Activated CD8-positive, alpha-beta memory T cell treated with anti-CD3 and anti-CD28 coated beads, Interleukin-2, amount 10 ng/mL, durations not matched to agents 7 days and 5 days (primary cell): ENCODE measurements around the gene ROGDI. TPM values are rescaled to one million over a fixed set of nuclear protein-coding genes. Genes with fewer than 3 reads are reported as not detected.

ENCODE experiments used
- ATAC-seq: fragments of 150-1000 bp; cut with Tn5 transposase; one replicate; pipeline ENCODE4 v1.10.0; 2021; ENCODE audit warnings: moderate library complexity
- CTCF ChIA-PET: fragments of 350-600 bp; sonication (Branson Sonifier 250); formaldehyde crosslinking; loops from one replicate; lab custom pipeline; 2021; ENCODE audit warnings: antibody characterized with exemption; lab: Charles Lee
- DNase-seq: peaks from one replicate; pipeline ENCODE4 v3.0.0-alpha.2; 2020
- H3K27ac Mint-ChIP-seq: one replicate; pipeline ENCODE4 v1.8.0; 2021; ENCODE audit warnings: mild to moderate bottlenecking, mixed read lengths
- H3K27me3 Mint-ChIP-seq: one replicate; pipeline ENCODE4 v1.8.0; 2021; ENCODE audit warnings: mixed read lengths
- H3K36me3 Mint-ChIP-seq: one replicate; pipeline ENCODE4 v1.8.0; 2021; ENCODE audit warnings: mild to moderate bottlenecking, mixed read lengths
- H3K4me1 Mint-ChIP-seq: one replicate; pipeline ENCODE4 v1.8.0; 2021; ENCODE audit warnings: mixed read lengths
- H3K4me3 Mint-ChIP-seq: one replicate; pipeline ENCODE4 v1.8.0; 2021; ENCODE audit warnings: mild to moderate bottlenecking, moderate library complexity, mixed read lengths
- H3K9me3 Mint-ChIP-seq: one replicate; pipeline ENCODE4 v1.8.0; 2022; ENCODE audit warnings: low read depth, mixed read lengths
- total RNA-seq, 2 experiments: library from RNA; stranded (reverse); gene quantifications; one replicate each; pipeline ENCODE4 v1.2.3, GENCODE V29; 2021

ROGDI gene
- total RNA-seq, 2 experiments from 2014 or later = 5.3 to 7.9 TPM

DNA sequence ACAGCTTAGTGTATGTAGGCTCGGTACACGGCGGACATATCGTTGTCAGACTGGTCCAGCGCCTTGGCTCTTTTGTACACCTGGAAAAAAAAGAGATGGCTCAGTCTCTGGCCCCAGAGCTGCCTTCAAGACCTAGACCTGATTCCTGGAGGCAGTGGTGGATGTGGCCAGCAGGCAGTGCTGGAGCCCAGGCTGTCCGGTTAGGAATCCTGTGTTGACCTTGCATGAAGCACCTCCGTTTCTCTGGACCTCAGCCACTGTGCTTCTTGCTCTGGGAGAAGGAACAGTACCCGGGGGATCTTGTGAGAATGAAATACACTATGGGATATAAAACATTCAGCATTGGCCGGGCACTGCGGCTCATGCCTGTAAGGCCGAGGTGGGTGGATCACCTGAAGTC is 2.8 kb upstream of the ROGDI start:
- CTCF ChIA-PET = no interaction called here
- no peak overlapping the region for H3K27ac Mint-ChIP-seq
- peaks cover 10% of the 10 kb centered on the region for H3K4me1 Mint-ChIP-seq
- ATAC-seq (no peak), DNase-seq (no peak)
- H3K9me3 Mint-ChIP-seq = no peaks in the 10 kb centered on the region
- H3K4me3 Mint-ChIP-seq = no peak overlapping the region
- peaks cover 12% of the 10 kb centered on the region for H3K36me3 Mint-ChIP-seq
- H3K27me3 Mint-ChIP-seq = no peaks in the 10 kb centered on the region

DNA sequence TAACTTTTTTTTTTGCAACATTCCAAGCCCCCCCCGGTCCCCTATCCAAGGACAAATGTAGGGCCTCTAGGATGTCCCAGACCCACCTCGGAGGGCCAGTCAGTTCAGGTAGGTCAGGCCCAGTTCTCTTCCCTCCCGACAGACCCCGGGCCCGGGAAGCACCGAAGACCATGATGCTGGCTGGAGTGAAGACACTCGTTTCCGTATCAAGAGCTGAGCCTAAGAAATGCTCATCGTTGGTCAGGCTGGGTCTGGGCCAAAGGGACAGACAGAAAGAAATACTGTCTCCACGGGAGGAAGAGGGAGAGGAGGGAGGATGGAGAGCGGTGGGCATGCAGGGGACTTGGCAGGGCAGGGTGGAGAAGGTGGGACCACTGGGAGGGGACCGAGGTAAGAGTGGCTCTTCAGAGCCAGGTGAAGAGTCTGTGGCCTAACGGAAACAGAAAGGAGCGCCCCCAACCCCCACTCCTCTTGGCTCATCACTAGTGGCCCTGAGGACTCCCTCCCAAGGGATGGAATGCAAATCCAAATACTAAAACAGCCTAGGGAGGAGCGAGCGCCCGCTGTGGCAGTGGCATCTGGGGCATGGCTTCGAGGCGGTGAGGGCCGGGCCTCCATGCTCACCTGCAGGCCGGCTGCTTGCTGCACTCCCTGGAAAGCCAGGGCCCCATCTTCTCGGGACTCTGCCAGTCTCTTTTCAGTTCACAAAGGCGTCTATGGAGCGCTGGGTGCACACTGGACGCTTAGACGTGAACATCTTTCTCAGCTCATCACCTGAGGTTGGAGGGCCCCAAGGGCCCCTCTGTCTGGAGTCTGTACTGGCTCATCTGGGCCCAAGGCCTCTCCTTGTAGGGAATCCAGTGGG is 1.7 kb upstream of the ROGDI start:
- no peaks in the 10 kb centered on the region for H3K9me3 Mint-ChIP-seq
- DNase-seq (no peak), ATAC-seq (no peak)
- H3K4me1 Mint-ChIP-seq = peaks cover 10% of the 10 kb centered on the region
- no peak overlapping the region for H3K4me3 Mint-ChIP-seq
- H3K27me3 Mint-ChIP-seq = no peaks in the 10 kb centered on the region
- peaks cover 12% of the 10 kb centered on the region for H3K36me3 Mint-ChIP-seq
- H3K27ac Mint-ChIP-seq = no peak overlapping the region
- CTCF ChIA-PET = interaction anchor here (1.4 kb wide), 1 partner anchor 8 kb away, joined by 6 read pairs; no protein-coding TSS in a partner anchor

DNA sequence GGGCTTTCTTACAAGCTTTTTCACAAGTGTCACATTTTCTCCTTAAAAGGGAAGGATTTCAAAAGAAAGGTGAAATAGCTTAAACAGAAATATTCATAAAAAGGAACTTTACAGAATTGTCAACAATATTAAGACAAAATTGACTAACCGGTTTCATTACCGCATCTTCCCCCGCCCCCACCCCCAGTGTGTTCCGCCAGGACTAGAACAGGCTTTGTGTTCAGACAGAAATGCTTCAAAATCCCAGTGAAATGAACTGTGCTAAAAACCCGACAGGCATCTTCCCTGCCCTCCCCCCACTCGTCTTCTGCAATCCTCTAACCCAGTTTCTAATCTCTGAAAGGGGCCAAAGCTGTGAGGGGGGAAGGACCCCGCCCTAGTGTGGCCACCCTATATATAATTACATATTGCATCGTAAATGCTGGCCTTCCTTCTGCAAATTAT is 990 bp upstream of the ROGDI start:
- H3K36me3 Mint-ChIP-seq = peaks cover 10% of the 10 kb centered on the region
- H3K27me3 Mint-ChIP-seq = no peaks in the 10 kb centered on the region
- no peaks in the 10 kb centered on the region for H3K9me3 Mint-ChIP-seq
- ATAC-seq = no peak
- H3K4me3 Mint-ChIP-seq = peak overlapping the region; percentile 77
- peaks cover 10% of the 10 kb centered on the region for H3K4me1 Mint-ChIP-seq
- CTCF ChIA-PET = interaction anchor here (1.0 to 2.7 kb wide), 3 partner anchors 9 to 35 kb away, joined by 3 to 12 read pairs (median 6); no protein-coding TSS in a partner anchor
- DNase-seq = no peak
- no peak overlapping the region for H3K27ac Mint-ChIP-seq

DNA sequence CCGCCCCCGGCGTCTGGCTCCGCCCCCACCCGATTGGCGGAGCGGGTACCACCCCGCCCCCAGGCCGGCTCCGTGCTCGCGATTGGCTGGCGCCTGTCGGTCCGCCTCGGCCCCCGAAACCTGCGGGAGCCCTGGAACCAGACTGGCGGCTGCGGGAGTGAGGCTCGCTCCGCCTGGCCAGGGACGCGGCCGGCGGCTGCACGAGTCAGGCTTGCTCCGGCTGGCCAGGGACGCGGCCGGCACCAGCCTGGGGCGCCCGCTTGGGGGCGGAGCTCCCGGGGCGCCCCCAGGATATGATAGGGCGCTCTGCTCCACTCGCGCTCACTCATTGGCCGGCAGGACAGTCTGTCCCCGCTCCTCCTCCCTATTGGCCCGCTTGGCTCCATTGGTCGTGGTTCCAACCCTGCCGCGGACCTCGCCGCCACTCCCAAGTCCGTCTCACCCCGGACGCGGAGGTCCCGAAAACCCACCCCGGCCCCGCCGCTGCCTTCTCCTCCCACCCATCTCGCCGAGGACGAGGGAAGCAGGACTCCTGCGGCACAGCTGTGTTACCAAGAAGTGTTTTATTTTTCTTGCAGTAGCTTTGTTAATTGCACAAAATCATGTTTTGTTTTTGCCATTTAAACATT is 340 bp upstream of the ROGDI start:
- DNase-seq = peak; percentile 92
- ATAC-seq = peak; percentile 94
- H3K4me3 Mint-ChIP-seq = peak overlapping the region; percentile 77
- peaks cover 10% of the 10 kb centered on the region for H3K36me3 Mint-ChIP-seq
- H3K27ac Mint-ChIP-seq = peak overlapping the region; percentile 72
- CTCF ChIA-PET = interaction anchor here (0.8 to 2.7 kb wide), 4 partner anchors 10 to 34 kb away, joined by 3 to 12 read pairs (median 4); no protein-coding TSS in a partner anchor
- no peaks in the 10 kb centered on the region for H3K27me3 Mint-ChIP-seq
- H3K9me3 Mint-ChIP-seq = no peaks in the 10 kb centered on the region
- peaks cover 10% of the 10 kb centered on the region for H3K4me1 Mint-ChIP-seq

DNA sequence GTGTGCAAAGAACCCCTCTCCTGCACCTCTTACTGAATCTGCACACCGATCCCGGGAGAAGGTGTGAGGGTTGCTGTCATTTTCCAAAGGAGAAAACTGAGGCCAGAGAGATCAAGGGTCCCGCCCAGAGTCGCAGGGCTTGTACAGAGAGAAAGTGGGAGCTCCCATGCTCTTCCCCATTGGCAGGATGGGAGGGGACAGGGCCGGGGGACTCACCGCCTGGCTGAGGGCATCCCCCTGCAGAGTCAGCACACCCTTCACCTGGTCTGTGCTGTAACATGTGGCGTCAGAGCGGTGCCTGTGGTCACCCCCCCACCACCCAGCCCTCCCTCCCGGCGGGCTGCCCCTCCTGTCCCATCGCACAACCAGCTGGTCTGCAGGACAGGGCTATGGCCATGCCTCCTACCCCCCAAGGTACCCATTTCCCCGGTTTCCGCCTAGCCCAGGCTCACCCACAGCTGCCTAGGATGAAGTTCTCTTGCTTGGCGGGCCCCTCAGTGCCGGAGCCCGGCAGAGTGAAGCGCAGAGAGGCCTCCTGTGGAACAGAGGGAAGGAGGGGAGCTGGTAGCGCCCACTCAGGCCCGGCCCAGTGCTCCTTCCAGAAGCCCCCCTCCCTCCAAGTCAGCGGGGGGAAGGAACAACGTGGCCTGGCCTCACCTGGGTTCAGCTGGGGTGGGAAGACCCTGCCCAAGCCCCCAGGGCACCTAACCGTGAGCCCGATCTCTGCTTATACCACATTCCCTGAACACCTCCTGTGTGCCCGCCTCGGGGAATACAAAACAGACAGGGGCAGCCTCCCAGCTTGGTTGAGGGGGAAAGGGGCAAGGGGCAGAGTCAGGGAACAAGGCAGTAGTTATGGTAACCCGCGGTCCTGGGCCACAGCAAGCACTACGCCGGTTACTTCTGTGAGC is 1.1 kb downstream of the ROGDI start:
- Mint-ChIP-seq H3K27ac (peak overlapping the region; percentile 57), H3K9me3 (no peaks in the 10 kb centered on the region), H3K4me1 (peaks cover 10% of the 10 kb centered on the region), H3K36me3 (peaks cover 2% of the 10 kb centered on the region), H3K4me3 (peak overlapping the region; percentile 77), H3K27me3 (no peaks in the 10 kb centered on the region)
- DNase-seq = no peak
- CTCF ChIA-PET = interaction anchor here (0.5 to 2.7 kb wide), 3 partner anchors 32 to 155 kb away, joined by 3 to 12 read pairs (median 3); no protein-coding TSS in a partner anchor
- ATAC-seq = no peak

DNA sequence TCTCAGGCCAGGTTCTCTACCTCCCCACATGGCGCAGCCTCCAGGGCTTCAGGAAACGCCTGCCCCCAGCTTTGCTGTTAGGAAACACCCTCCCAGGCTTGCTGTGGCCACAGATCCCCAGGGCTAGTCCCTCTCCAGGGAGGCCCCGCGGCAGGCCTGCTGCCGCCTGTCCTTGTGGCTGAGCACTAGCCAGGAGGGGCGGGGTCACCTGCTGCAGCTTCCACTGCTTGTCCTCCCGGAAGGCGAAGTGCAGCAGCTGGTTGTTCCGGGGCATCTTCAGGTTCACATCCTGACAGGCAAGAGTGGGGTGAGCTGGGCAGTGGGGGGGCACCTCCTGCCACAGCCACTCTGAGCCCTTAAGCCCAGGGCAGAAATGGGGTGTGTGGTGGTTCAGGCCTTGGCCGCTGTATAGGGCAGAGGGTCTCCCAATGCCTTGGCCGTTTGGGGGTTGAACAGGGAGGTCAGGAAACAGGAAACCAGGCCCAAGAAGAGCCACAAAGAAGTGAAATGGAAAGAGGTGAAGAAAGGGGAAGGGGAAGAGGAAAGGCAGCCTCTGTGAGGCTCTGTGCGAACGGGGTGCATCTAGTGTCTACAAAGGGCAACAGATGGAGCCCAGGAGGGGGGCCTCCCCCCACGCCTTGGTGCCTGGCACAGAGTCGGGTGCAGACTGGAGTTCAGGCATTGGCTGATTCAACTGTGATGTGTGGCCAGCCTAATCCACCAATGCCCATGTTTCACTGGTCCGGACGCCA is 2.0 kb downstream of the ROGDI start:
- Mint-ChIP-seq H3K9me3 (no peaks in the 10 kb centered on the region), H3K36me3 (peaks cover 2% of the 10 kb centered on the region), H3K27me3 (no peaks in the 10 kb centered on the region), H3K4me1 (peaks cover 10% of the 10 kb centered on the region), H3K4me3 (no peak overlapping the region), H3K27ac (no peak overlapping the region)
- CTCF ChIA-PET = interaction anchor here (0.5 to 2.7 kb wide), 2 partner anchors 32 to 33 kb away, joined by 3 to 12 read pairs; no protein-coding TSS in a partner anchor
- ATAC-seq (no peak), DNase-seq (no peak)

DNA sequence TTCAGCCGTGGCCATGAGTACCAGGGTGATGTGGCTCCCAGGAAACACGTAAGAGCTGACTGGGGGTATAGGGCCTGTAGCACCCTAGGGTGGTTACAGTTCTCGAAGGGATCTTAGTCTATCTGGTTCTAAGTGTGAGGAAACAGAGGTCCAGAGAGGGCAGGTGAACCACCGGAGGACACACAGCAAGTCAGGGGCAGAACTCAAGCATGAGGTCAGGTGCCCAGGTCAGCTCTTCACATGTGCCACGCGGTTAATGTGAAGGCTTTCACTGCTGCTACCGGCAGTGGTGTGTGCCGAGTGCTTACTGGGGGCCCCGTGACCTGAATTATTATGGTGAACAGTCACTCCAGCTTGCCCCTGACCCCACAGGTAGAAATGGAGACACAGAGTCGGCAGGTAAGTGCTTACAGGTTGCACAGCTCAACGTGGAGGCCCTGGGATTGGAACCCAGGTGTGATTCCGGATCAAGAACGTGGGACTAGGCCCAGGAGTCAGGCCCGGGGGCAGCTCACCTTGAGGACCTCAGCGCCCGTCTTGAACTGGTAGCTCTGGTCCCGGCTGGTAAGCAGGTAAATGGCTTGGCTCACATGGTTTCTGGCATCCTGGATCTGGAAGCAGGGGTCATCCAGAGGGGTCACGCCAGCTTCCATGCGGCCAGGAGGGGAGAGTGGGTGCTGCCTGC is 3.1 kb downstream of the ROGDI start:
- DNase-seq (no peak), ATAC-seq (no peak)
- no peaks in the 10 kb centered on the region for H3K9me3 Mint-ChIP-seq
- H3K4me1 Mint-ChIP-seq = peaks cover 10% of the 10 kb centered on the region
- H3K27me3 Mint-ChIP-seq = no peaks in the 10 kb centered on the region
- no peak overlapping the region for H3K27ac Mint-ChIP-seq
- CTCF ChIA-PET = no interaction called here
- H3K36me3 Mint-ChIP-seq = no peaks in the 10 kb centered on the region
- H3K4me3 Mint-ChIP-seq = no peak overlapping the region

DNA sequence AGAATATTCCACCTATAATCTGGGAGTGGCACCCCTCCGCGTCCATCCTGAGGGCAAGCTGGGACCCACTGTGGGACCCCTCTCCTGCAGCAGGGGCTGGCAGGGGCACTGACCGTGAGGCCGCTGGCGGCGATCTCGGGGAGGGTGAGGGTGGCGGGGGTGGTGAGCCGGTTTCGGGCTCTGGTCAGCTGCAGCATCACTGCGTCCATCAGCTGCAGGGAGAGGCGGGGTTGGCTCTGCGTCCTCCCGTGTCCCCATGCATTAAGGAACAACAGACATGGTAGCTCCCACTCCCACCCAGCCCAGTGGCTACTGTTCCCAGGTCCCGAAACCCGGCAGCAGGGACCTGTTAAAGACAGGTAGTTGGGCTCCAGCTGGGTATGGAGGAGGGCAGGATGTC is 4.0 kb downstream of the ROGDI start:
- H3K27ac Mint-ChIP-seq = no peak overlapping the region
- no peaks in the 10 kb centered on the region for H3K9me3 Mint-ChIP-seq
- DNase-seq (no peak), ATAC-seq (no peak)
- CTCF ChIA-PET = no interaction called here
- H3K4me3 Mint-ChIP-seq = no peak overlapping the region
- H3K4me1 Mint-ChIP-seq = peaks cover 8% of the 10 kb centered on the region
- H3K27me3 Mint-ChIP-seq = no peaks in the 10 kb centered on the region
- no peaks in the 10 kb centered on the region for H3K36me3 Mint-ChIP-seq

DNA sequence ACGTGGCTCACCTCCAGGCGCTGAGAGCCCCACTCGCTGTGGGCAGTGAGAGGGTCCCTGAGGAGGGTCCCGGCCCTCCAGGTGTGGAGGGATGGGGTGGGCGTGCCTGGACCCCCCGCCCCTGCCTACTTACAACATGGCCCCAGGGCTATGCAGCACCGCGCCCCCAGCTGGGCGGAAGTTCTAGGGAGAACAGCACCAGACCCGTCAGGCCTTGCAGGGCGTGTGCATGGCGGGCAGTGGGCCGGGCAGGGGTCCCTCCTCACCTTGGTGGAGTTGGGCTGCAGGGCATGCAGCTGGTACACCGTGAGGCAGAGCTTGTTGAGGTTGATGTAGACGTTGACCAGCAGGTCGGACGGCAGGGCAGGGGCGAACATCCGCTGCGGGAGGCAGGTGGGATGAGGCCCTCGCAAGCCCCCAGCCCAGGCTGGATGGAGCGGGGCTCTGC is 4.6 kb downstream of the ROGDI start:
- Mint-ChIP-seq H3K36me3 (no peaks in the 10 kb centered on the region), H3K9me3 (no peaks in the 10 kb centered on the region), H3K27ac (no peak overlapping the region), H3K27me3 (no peaks in the 10 kb centered on the region), H3K4me3 (no peak overlapping the region), H3K4me1 (peaks cover 5% of the 10 kb centered on the region)
- CTCF ChIA-PET = no interaction called here
- no peak for ATAC-seq
- no peak for DNase-seq

DNA sequence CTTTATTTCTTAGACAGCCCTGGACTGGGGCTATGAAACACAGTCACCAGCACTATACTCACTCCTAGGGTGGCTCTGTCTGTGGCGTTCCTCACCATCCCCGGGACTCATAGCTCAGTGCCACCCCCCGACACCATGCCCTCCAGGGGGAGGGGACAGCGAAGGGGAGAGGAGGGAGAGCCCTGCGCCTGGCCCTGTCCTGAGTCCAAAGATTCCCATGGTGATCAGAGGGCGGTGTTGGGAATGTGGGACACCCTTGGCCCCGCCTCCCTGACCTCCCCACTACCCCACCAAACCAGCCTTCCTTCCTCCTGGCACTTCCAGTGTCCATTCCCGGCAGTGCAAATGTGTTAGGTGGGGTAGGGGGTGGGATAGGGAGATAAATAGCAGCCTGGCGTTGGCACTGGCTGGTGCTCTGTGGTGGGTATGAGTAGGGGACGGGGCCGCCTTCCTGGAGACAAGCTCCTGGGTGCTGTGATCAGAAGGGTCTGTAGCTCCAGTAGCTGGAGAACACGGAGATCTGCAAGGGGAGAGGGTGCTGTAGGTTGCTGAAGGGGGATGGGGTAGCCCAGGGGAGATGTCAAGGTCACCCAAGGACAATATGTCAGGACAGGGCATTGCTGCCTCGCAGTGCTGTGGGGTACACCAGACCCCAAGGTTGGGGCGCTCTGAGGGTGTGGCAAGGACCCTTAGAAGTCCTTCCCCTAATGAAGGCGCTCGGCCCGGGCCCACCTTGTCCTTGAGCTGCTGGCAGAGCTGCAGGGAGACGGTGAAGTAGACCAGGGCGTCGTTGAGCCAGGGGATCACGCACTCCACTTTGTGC is 5.2 kb downstream of the ROGDI start:
- Mint-ChIP-seq H3K4me1 (peaks cover 5% of the 10 kb centered on the region), H3K9me3 (no peaks in the 10 kb centered on the region), H3K27ac (no peak overlapping the region), H3K4me3 (no peak overlapping the region), H3K36me3 (no peaks in the 10 kb centered on the region), H3K27me3 (no peaks in the 10 kb centered on the region)
- CTCF ChIA-PET = no interaction called here
- DNase-seq (no peak), ATAC-seq (no peak)

DNA sequence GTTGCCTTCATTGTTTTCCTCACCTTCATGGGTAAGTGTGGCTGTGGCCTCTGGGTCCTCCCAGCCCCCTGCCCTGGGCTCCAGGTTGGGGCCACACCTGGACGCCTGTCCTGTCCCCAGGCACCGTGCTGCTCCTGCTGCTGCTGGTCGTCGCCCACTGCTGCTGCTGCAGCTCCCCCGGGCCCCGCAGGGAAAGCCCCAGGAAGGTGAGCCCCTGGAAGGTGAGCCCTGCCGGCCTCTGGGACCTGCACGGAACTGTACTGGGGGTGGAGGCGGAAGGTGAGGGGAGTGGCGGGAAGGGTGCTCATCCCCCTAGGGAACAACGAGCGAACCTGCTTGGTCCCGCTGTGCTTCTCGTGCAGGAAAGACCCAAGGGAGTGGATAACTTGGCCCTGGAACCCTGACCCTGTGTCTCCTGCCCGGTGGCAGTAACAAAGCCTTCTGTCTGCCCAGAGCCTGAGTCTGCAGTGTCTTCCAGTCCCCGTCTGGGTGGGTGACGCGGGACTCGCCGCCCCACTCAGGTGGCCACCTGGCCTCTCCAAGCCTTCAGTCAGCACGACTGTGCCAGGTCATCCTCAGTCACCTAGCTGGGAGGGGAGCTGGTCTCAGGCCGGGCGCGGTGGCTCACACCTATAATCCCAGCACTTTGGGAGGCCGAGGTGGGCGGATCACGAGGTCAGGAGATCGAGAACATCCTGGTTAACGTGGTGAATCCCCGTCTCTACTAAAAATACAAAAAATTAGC is 6.4 kb downstream of the ROGDI start:
- no peaks in the 10 kb centered on the region for H3K9me3 Mint-ChIP-seq
- peaks cover 4% of the 10 kb centered on the region for H3K4me1 Mint-ChIP-seq
- H3K36me3 Mint-ChIP-seq = no peaks in the 10 kb centered on the region
- CTCF ChIA-PET = no interaction called here
- H3K27me3 Mint-ChIP-seq = no peaks in the 10 kb centered on the region
- ATAC-seq = no peak
- DNase-seq = no peak
- no peak overlapping the region for H3K4me3 Mint-ChIP-seq
- no peak overlapping the region for H3K27ac Mint-ChIP-seq
